OCI-LY3 (cell line): ENCODE results near the gene CCDC3.

Experiments
- CTCF ChIP-seq: fragments of 200-600, 300-600 bp; sonication (generic); IDR thresholded peaks from 2 replicates; pipeline ENCODE4 v1.5.1; 2014; ENCODE audit warnings: antibody characterized with exemption, low read length, low read depth
- EZH2phosphoT487 ChIP-seq: fragments of 200-600 bp; shearing (Covaris generic); IDR thresholded peaks from 2 replicates; pipeline ENCODE4 v1.6.1; 2018; ENCODE audit warnings: antibody characterized with exemption, mixed run types, low read depth

GRCh38 chr10:12890958-12891357, 110.6 kb downstream of the CCDC3 start:
- TF ChIP-seq CTCF: no peak
- TF ChIP-seq EZH2phosphoT487: no peak
